Mammary epithelial cell (primary cell): ENCODE data around the gene DCDC2C.

Source experiments
- EZH2 ChIP-seq: IDR thresholded peaks from 2 replicates; pipeline ENCODE4 v1.6.1; 2012; ENCODE audit warnings: low read length, inconsistent platforms, borderline replicate concordance
- TF ChIP-seq, protein P1 (sequence below), 2 donors: IDR thresholded peaks in 1 of 2; conservative IDR thresholded peaks in 1 of 2; 2 replicates each; pipeline ENCODE4 v1.5.1; 2011 to 2012; ENCODE audit warnings: inconsistent platforms in 2 of 2, low read length in 2 of 2, mild to moderate bottlenecking in 2 of 2, control low read depth in 1 of 2, low read depth in 1 of 2; ENCODE audit not compliant: insufficient read depth in 1 of 2; ENCODE audit errors: extremely low read depth in 1 of 2

DNA sequence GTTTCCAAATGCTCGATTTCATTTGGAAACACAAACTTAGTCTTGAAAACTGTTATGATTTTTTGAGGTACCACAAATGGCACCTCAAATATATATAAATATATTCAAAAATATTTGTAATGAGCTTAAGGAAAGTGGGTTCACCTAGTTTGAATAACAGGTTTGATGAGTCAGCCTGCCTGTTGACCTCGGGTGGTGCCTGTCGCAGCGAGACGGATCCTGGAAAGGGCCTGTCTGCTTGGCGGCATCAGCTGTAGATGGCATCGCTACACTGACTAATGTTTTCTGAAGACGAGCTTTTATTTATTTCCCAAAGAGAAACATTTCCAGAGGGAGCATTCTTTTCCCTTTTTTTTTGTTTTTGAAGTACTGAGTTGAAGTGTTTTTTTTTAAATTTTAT lies 38.5 kb upstream of the DCDC2C start:
- TF ChIP-seq, protein P1, sequence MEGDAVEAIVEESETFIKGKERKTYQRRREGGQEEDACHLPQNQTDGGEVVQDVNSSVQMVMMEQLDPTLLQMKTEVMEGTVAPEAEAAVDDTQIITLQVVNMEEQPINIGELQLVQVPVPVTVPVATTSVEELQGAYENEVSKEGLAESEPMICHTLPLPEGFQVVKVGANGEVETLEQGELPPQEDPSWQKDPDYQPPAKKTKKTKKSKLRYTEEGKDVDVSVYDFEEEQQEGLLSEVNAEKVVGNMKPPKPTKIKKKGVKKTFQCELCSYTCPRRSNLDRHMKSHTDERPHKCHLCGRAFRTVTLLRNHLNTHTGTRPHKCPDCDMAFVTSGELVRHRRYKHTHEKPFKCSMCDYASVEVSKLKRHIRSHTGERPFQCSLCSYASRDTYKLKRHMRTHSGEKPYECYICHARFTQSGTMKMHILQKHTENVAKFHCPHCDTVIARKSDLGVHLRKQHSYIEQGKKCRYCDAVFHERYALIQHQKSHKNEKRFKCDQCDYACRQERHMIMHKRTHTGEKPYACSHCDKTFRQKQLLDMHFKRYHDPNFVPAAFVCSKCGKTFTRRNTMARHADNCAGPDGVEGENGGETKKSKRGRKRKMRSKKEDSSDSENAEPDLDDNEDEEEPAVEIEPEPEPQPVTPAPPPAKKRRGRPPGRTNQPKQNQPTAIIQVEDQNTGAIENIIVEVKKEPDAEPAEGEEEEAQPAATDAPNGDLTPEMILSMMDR (conservative IDR thresholded peaks at IDR 0.05 in 1 of 2, IDR thresholded peaks at IDR 0.05 in 1 of 2; ENCODE audit: extremely low read depth in 1 of 2, insufficient read depth in 1 of 2, low read depth in 1 of 2, low read length in 2 of 2), result no peak
- no peak for TF ChIP-seq EZH2
